HuH-7 (cell line): ENCODE measurements around the gene STK32B.
"Not testable (repeated sequence)": the region's sequence is repeated elsewhere in the genome, so short reads cannot be mapped to it uniquely, and the experiment has no call there.

Experiments
- DNase-seq: peaks from one replicate; pipeline ENCODE4 v3.0.0; 2011; ENCODE audit warnings: low spot score

The STK32B gene

GRCh38 chr4:5051278-5052203 lies at the start of gene STK32B:
STK32B (plus strand) TSS chr4:5051480.
- DNase-seq, result no peak

GRCh38 chr4:5001641-5002040 lies 49.6 kb upstream of the STK32B start:
- DNase-seq, result not testable (repeated sequence)

DNA sequence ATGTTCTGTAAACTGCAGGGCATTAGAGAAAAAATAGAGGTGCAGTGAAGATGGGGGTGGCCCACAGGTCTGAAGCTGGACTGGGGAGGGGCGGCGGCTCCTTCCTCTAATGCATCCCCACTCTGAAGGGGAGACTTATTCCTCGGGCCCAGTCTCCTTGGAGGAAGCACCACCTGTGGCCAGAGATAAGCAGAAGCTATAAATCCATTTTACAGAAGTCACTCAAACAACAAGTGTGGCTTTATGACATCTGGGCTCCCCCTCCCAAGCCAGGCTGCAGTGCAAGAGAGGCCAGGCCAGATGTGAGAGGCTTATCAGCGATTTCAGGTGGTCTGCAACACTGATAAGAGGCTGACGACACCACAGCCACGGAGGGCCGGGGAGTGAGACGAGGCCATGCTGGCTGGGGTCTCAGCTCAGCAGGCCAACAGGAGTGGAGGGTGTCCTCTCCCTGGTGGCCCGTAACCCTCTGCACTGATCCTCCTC lies 47.9 kb upstream of the STK32B start:
- DNase-seq, result no peak

- no peak for DNase-seq
Observed at GRCh38 chr4:5003918-5004317, 47.4 kb upstream of the STK32B start.

GRCh38 chr4:5004496-5004895 lies 46.8 kb upstream of the STK32B start:
- DNase-seq, result no peak

GRCh38 chr4:5006932-5007331 lies 44.3 kb upstream of the STK32B start:
- DNase-seq, result not testable (repeated sequence)

DNA sequence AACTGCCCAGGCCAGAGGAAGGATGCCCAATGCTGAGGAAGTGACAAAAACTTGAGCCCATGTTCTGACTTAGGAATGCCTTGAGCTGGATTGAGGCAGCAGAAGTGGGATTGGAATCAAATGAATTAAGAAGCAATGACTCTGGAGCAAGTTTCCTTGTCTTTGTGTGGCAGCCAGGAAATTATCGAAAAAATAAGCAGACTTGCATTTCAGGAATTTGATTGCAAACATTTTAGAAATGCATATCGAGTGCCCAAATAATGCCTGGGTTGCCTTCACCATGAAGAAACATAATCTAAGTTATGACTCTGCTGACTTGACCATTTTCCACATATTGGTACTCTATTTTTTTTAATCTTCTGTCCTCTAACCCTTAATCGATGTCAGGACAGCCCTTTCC lies 41.5 kb upstream of the STK32B start:
- no peak for DNase-seq

DNA sequence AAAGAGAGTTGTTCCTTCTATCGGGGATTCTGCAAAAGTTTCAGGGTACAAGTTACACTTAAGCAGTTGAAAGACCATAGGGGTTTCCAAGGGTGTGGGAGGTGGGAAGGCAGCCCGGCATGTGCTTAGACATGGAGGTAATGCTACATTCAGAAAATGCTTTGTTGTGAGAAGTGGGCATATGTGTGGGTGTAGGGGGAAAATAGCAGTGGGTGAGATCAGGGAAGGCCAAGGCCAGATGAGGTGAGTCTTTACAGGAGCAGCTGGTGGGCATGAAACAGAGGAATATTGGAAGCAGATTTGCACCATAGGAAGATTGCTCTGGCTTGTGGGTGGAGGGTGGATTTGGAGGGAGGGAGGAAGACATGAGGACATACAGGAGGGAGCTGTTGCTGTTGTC lies 40.3 kb upstream of the STK32B start:
- no peak for DNase-seq

- no peak for DNase-seq
Observed at GRCh38 chr4:5012244-5012898, 38.9 kb upstream of the STK32B start.

- DNase-seq, result no peak
Observed at GRCh38 chr4:5012958-5013357, 38.3 kb upstream of the STK32B start.

DNA sequence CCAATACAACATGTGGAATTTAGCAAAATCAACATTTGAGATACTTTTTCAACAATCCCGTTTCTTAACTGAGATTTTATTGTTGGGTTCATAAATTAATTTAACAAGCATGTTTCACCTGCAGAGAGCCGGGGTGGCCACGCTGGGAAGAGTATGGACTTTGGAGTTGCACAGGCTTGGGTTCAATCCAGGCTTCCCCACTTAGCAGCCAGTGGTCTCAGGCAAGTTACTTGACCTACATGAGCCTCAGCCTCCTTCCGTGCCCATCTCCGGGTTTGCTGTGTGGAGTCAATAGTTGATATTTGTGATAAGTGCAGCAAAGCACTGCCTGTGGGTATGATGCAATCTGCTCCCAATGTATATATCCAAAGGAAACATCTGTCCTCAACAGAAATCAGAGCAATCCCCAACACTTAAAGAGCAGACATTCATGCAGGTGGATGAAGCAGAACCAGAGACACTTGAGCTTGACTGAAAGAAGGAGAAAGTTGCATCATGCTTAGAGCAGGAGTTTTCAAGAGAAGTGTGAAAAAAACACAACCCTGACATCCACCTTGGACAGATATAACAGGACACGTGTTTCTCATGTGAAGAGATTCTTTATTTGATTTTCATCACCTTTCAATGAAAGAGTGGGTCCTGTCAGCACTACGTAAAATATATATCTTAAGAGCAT lies 37.1 kb upstream of the STK32B start:
- DNase-seq, result no peak

DNA sequence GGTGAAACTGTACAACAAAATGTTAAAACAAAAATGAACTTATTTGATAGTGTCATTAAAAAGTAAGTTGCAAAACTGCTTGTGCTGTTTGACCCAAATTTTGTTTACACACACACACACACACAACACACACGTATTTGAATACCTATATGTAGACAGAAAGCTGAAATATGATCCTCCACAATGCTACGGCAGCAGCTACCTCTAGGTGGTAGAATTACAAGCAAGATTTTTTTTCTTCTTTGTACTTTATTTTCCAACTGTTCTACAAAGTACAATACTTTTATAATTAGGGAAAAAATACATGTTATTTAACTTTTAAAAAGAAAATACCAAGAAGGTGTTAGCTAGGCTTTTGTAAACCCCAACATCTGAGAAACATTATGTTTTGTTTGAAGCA lies 33.2 kb upstream of the STK32B start:
- no peak for DNase-seq

DNA sequence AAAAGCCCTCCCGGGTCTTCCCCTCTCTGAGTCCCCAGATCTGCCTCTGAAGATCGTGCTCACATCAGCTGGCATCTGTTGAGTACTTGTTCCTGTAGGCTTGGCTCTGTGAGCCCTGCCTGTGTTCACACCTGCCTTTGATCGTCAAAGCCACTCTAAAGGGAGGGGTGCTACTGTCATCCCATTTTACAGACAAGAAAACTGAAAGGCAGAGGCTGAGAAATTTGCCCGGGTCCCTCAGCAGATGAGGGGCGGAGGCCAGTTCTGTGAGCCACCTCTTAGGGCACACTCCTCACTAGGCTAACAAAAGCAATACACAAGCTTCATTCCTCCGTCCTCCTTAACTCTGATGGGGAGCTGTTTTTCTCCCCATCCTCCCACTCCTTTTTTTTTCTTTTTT lies 32.7 kb upstream of the STK32B start:
- DNase-seq, result no peak

DNA sequence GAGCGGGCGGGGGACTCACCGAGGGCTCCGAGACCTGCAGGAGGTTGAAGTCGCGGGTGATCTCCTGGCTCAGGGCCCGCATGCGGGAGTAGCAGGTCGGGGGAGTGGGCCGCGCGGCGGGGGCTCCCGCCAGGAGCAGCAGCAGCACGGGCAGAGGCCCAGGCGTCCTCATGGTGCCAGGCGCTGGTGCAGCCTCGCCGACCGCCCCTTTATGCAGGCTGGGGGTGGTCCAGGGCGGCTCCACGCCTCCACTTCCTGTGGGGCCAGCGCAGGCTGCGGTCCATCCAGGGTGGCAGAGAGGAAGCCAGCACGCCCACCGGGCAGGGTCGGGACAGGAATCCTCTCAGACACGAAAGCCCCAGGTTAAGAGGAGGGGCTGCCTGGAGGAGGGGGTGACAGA lies 32.0 kb upstream of the STK32B start, which contains the start of gene CYTL1:
CYTL1 (minus strand) TSS at position 185 of the 400 bp plus-strand sequence; CDS start at position 172, 13 bp downstream.
- DNase-seq, result no peak

DNA sequence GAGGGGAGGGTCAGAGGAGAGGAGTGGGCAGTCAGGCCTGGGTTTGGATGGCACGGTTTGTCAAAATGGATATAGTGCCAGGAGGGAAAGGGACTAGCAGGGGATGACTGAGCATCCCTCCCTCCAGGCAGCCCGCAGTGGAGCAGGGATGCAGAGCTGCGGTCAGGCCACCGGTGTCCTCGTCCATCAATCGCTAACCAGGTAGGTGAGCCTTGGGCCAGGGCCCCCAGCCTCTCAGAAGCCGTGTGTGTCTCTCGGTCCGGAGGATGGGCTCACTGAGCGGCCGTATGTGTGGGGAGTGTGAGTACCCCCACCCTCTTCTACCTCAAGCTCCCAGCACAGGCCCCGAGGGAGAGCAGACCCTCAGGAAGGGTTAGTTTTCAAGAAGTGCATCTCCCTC lies 31.5 kb upstream of the STK32B start:
- DNase-seq, result no peak

DNA sequence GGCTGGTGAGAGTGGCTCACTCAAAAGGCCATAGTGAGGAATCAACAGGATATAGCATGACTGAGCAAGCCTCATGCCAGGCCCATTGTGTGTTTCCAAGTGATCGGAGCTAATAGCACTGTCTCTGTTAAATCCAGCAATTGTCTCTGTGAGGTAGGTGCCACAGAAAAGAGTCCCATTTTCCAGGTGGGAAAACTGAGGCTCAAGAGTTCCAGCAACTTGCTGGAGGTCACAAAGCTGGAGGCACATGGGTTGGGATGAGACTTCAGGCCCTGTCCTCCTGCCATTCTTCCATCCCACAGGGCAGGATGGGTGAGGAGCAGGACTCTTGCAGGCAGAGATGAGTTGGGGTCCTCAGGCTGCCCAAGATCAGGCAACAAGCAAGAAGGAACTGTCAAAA lies 30.9 kb upstream of the STK32B start:
- no peak for DNase-seq

DNA sequence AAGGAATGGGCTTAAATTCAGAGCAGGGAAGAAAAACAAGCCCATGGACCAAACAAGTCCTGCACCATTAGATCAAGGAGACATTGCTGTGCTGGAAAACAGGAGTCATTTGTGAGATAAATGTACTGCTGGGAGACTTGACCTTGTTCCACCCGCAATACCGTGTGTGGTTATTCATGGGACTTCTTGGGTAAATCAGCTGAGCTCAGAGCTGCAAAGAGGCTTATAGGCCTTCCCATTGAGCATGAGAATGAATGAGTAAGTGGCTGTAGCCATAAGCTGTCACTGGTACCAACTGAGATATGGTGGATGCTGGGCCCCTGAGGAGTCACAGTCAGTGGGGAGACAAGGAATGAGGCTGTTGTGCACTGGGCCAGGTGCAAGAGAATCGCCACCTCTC lies 29.7 kb upstream of the STK32B start:
- DNase-seq, result no peak

DNA sequence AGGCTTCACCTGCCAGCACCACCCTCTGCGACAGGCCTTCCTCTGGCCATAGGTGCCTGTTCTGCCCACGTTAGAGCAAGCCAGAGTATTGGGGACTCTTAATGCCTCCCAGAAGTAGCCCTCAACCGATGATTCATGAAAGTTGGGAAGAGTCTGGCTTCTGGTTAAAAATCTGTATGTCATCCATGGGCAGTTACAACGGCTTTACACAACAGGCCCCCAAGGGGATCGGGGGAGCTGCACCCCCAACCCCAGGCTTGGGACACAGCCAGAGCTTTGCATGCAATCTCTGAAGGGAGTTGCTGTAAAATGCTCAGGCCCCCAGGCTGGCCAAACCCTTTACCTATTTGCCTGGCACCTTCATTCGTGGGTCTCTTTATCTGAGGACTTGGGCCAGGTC lies 26.6 kb upstream of the STK32B start:
- DNase-seq, result no peak

DNA sequence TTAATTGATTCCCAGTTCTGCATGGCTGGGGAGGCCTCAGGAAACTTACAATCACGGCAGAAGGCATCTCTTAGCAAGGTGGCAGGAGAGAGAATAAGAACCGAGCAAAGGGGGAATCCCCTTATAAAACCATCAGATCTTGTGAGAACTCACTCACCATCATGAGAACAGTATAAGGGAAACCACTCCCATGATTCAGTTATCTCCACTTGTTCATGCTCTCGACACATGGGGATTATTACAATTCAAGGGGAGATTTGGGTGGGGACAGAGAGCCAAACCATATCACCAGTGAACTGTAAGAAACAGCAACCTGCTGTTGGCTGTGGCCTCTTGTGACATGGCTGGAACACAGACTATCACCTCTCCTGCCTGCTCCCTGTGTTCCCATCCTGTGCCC lies 24.9 kb upstream of the STK32B start:
- DNase-seq, result no peak

- DNase-seq, result no peak
Observed at GRCh38 chr4:5027346-5027745, 23.9 kb upstream of the STK32B start.

DNA sequence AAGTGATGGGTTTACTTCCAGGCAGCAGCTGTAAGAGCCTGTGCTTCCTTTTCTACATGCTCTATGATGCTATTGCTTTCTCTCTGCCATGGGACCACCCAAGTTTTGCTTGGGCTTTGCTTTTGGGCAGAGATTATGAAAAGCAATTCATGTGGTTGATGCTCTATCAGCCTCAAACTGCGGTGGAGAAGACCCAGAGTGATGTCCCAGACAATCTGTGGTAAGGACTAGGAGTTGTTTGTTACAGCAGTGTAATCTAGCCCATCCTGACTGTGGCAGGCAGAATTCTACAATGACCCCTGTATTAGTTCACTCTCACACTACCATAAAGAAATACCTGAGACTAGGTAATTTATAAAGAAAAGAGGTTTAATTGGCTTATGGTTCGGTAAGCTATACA lies 22.8 kb upstream of the STK32B start:
- DNase-seq, result no peak

GRCh38 chr4:5029447-5029846 lies 21.8 kb upstream of the STK32B start:
- no peak for DNase-seq

DNA sequence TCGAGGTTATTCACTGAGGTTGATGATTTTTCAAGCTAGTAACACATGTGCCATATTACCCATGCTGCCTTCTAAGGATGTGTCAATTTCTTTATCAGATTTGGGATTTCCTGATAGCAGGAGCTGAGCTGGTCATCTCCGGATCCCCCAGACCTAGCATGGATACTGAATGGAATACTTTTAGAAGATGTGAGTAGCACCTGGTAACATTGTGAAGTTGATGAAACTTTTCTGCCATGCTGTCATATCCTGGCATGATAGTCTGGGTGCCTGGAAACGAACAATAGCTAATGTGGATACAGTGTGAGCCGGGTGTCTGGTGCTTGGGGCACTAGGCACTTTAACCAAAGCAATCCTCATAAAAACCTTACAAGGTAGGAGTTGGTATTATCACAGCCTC lies 21.1 kb upstream of the STK32B start:
- DNase-seq, result no peak
